Epithelial cell of esophagus (primary cell): Measurements from ENCODE around the gene ELFN2.

Experiments used
- DNase-seq: peaks from one replicate; pipeline ENCODE4 v3.0.0; 2010; ENCODE audit warnings: low read depth
- H3K4me3 ChIP-seq: 2 replicates; pipeline ENCODE4 v1.5.1; 2011; ENCODE audit warnings: mild to moderate bottlenecking, low read length, control low read depth
- CTCF ChIP-seq: IDR thresholded peaks from 2 replicates; pipeline ENCODE4 v1.5.1; 2011; ENCODE audit warnings: low read depth, mild to moderate bottlenecking, low read length, control low read depth, inconsistent platforms; ENCODE audit not compliant: insufficient read depth; ENCODE audit errors: missing control alignments

The ELFN2 gene

GRCh38 chr22:37328017-37328416 is 99.3 kb downstream of the ELFN2 start:
- DNase-seq, result peak; percentile 94
- no peak for TF ChIP-seq CTCF
- no peak overlapping the region for H3K4me3 ChIP-seq

DNA sequence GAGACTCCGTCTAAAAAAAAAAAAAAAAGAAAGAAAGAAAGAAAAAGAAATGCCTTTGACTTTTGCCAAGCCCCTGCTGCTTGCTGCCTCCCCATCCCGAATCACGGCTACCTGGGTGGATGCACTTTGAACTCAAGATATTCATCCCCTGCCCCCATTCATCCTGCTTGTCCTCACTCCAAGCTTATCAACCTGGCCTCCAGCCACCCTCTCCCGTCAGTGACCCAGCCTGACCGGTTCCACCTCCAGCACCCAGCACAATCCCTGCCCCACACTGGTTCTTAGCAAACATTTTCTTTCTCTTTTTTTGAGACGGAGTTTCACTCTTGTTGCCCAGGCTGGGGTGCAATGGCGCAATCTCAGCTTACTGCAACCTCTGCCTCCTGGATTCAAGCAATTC is 100.6 kb downstream of the ELFN2 start:
- no peak overlapping the region for H3K4me3 ChIP-seq
- TF ChIP-seq CTCF, result no peak
- peak; percentile 27 for DNase-seq

DNA sequence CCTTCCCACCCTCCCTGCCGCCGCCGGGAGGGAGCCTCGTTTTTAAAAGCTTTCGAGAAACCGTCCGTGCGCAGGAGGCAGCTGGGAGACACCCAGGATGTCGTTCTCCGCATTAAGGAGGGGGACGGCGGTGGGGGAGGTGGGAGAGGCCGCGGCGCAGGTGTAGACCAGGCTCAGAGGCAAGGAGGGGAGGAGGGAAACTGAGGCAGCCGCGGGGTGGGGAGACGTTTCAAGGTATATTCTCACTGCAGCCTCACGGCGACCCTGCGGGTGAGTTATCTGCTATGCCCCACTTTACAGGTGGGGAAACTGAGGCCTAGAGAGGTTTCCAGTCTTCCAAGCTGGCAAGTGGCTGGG is 102.3 kb downstream of the ELFN2 start:
- no peak for TF ChIP-seq CTCF
- H3K4me3 ChIP-seq, result no peak overlapping the region
- no peak for DNase-seq

- H3K4me3 ChIP-seq, result no peak overlapping the region
Measured at GRCh38 chr22:37324340-37325038, 102.8 kb downstream of the ELFN2 start.

DNA sequence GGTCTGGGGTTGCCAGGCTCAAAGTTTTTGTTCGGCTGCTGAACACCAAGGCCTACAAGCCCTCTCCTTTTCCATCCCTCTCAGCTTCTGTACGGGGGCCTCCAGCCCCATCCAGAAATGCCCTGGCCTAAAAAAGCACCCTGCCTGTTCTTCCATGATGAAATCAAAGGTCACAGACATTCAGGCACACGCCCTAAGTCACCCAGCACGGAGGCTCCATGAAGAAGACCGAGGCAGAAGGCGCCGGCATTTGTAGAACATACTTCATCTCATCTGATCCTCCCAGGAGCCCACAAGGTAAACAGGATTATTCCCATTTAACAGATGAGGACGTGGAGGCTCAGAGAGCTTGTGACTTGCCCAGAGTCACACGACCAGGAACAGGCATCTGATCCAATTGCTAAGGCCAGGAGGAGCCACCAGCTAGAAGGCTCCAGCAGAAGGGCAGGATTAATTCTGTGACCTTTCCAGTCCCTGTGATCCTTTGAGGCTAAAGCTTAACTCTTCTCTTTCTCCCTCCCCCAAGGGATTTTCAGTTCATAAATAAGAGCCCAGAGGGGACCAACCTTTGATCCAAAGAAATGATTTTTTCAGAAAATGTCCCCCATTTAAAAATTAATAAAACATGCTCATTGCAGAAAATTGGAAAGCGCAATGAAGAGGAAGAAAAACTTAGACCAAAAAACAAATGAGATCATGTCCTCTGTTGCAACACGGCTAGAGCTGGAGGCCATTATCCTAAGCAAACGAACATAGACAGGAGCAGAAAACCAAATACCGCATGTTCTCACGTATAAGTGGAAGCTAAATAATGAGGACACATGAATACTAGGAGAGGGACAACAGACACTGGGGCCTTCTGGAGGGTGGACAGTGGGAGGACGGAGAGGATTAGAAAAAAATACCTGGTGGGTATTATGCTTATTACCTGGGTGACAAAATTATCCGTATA is 106.3 kb downstream of the ELFN2 start:
- peak; percentile 72 for DNase-seq
- H3K4me3 ChIP-seq, result no peak overlapping the region
- no peak for TF ChIP-seq CTCF

More at GRCh38 chr22:37324340-37325038, 102.8 kb downstream of the ELFN2 start:
- DNase-seq, result no peak
- no peak for TF ChIP-seq CTCF

DNA sequence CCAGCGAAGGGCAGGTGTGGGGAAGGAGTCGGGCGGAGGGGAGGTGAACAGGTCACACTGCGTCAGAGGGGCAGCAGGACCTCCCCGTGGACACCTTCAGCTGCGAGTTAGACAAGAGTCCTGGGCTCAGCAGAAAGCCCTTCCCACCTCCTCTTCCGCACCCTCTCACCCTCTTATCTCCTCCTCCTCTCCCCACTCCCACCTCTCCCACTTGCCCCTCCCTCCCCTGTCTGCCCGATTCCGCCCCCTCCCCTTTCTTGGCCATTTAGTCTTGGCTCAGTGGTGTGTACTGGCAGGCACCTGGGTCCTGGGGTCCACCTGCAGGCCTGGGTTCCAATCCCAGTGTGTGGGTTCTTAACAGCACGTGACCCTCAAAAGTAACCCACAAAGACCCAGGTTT is 107.8 kb downstream of the ELFN2 start:
- TF ChIP-seq CTCF, result no peak
- no peak overlapping the region for H3K4me3 ChIP-seq
- DNase-seq, result no peak
